ENCODE data around the gene UBE2R2.
"Not testable (repeated sequence)": the region's sequence is repeated elsewhere in the genome, so short reads cannot be mapped to it uniquely, and the experiment has no call there.

DNA sequence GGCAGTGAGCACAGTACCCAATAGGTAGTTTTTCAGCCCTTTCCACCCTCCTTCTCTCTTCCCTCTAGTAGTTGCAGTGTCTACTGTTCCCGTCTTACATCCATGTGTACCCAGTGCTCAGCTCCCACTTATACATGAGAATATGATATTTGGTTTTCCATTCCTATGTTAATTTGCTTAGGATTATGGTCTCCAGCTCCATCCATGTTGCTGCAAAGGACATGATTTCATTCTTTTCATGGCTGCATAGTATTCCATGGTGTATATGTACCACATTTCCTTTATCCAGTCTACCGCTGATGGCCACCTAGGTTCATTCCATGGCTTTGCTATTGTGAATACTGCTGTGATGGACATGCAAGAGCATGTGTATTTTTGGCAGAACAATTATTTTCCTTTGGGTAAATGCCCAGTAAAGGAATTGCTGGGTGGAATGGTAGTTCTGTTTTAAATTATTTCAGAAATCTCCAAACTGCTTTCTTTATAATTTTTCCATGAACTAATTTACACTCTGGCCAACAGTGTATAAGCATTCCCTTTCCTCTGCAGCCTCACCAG lies 14.9 kb upstream of the UBE2R2 start:
- TF ChIP-seq POLR2A (IDR thresholded peaks at IDR 0.05; ENCODE audit: low read depth, low read length); TAF1 (IDR thresholded peaks at IDR 0.05; ENCODE audit: borderline replicate concordance, low read depth, low read length): not testable (repeated sequence)
